NCI-H2196 (cell line): ENCODE measurements around the gene EXD3.
"Not testable (repeated sequence)": the region's sequence is repeated elsewhere in the genome, so short reads cannot be mapped to it uniquely, and the experiment has no call there.

ENCODE experiments used
- DNase-seq: peaks from one replicate; lab custom pipeline; 2025; ENCODE audit not compliant: unreplicated experiment; lab: John Stamatoyannopoulos, UW

Gene EXD3

GRCh38 chr9:137381501-137382443, 41.2 kb downstream of the EXD3 start:
- DNase-seq = no peak

GRCh38 chr9:137380606-137381005, 42.4 kb downstream of the EXD3 start:
- no peak for DNase-seq

GRCh38 chr9:137380171-137380570, 42.8 kb downstream of the EXD3 start:
- DNase-seq = no peak

- DNase-seq = no peak
Measured at GRCh38 chr9:137379761-137380161, 43.2 kb downstream of the EXD3 start.

- not testable (repeated sequence) for DNase-seq
Measured at GRCh38 chr9:137378688-137379410, 44.1 kb downstream of the EXD3 start.

- DNase-seq = no peak
Measured at GRCh38 chr9:137376386-137376785, 46.6 kb downstream of the EXD3 start.

GRCh38 chr9:137375321-137376058, 47.5 kb downstream of the EXD3 start:
- DNase-seq = no peak

GRCh38 chr9:137374131-137374845, 48.7 kb downstream of the EXD3 start:
- DNase-seq = no peak

- no peak for DNase-seq
Measured at GRCh38 chr9:137373611-137373980, 49.4 kb downstream of the EXD3 start.

- no peak for DNase-seq
Measured at GRCh38 chr9:137372693-137373610, 50.0 kb downstream of the EXD3 start.

GRCh38 chr9:137371946-137372651, 50.9 kb downstream of the EXD3 start:
- no peak for DNase-seq

- no peak for DNase-seq
Measured at GRCh38 chr9:137371521-137371941, 51.4 kb downstream of the EXD3 start.

GRCh38 chr9:137370865-137371520, 52.0 kb downstream of the EXD3 start:
- DNase-seq = no peak

GRCh38 chr9:137369911-137370764, 52.8 kb downstream of the EXD3 start:
- DNase-seq = no peak

- DNase-seq = no peak
Measured at GRCh38 chr9:137369061-137369787, 53.7 kb downstream of the EXD3 start.

- DNase-seq = no peak
Measured at GRCh38 chr9:137368431-137369035, 54.4 kb downstream of the EXD3 start.
